Trophoblast cell (in vitro differentiated cells and primary cell): ENCODE measurements around the gene FBXL2.

Experiments used
- DNase-seq, 2 donors: peaks; one replicate each; pipeline ENCODE4 v3.0.0-alpha.2; 2016
- H2AFZ ChIP-seq: 2 replicates; pipeline ENCODE4 v1.6.1; 2013; ENCODE audit warnings: low read length, moderate library complexity, mild to moderate bottlenecking; ENCODE audit not compliant: insufficient read depth, poor library complexity
- H2AK5ac ChIP-seq: 2 replicates; pipeline ENCODE4 v1.6.1; 2013; ENCODE audit warnings: mild to moderate bottlenecking, low read length
- H2BK120ac ChIP-seq: 2 replicates; pipeline ENCODE4 v1.6.1; 2013; ENCODE audit warnings: low read length, mild to moderate bottlenecking, moderate library complexity; ENCODE audit not compliant: insufficient read depth, poor library complexity
- H2BK12ac ChIP-seq: 2 replicates; pipeline ENCODE4 v1.6.1; 2013; ENCODE audit warnings: mild to moderate bottlenecking, low read length, moderate library complexity
- H2BK5ac ChIP-seq: 2 replicates; pipeline ENCODE4 v1.6.1; 2013; ENCODE audit warnings: low read length, low read depth, moderate library complexity, mild to moderate bottlenecking; ENCODE audit not compliant: poor library complexity
- H3K14ac ChIP-seq: 2 replicates; pipeline ENCODE4 v1.6.1; 2013; ENCODE audit warnings: mild to moderate bottlenecking, low read length
- H3K18ac ChIP-seq: 2 replicates; pipeline ENCODE4 v1.6.1; 2013; ENCODE audit warnings: mild to moderate bottlenecking, low read length
- H3K23ac ChIP-seq: 2 replicates; pipeline ENCODE4 v1.6.1; 2013; ENCODE audit warnings: low read length
- H3K27ac ChIP-seq: 2 replicates; pipeline ENCODE4 v1.5.1; 2013; ENCODE audit warnings: low read depth, mild to moderate bottlenecking, inconsistent platforms, low read length, moderate library complexity
- H3K27me3 ChIP-seq: 2 replicates; pipeline ENCODE4 v1.6.1; 2013; ENCODE audit warnings: inconsistent platforms, mild to moderate bottlenecking, low read length, moderate library complexity; ENCODE audit not compliant: insufficient read depth
- H3K36me3 ChIP-seq, 2 experiments: 1 replicate in 1 of 2; 2 replicates in 1 of 2; pipeline ENCODE4 v1.6.1; 2013; ENCODE audit warnings: low read length in 2 of 2, mild to moderate bottlenecking in 2 of 2, moderate library complexity in 1 of 2; ENCODE audit not compliant: insufficient read depth in 2 of 2, control insufficient read depth in 1 of 2
- H3K4ac ChIP-seq: 2 replicates; pipeline ENCODE4 v1.6.1; 2013; ENCODE audit warnings: low read depth, mild to moderate bottlenecking, low read length, moderate library complexity
- H3K4me1 ChIP-seq, 2 experiments: 1 replicate in 1 of 2; 2 replicates in 1 of 2; pipeline ENCODE4 v1.6.1; 2013; ENCODE audit warnings: low read length in 2 of 2, mild to moderate bottlenecking in 2 of 2, moderate library complexity in 1 of 2; ENCODE audit not compliant: insufficient read depth in 2 of 2, control insufficient read depth in 1 of 2
- H3K4me2 ChIP-seq: 2 replicates; pipeline ENCODE4 v1.6.1; 2013; ENCODE audit warnings: inconsistent platforms, mild to moderate bottlenecking, low read length, moderate library complexity
- H3K4me3 ChIP-seq: 2 replicates; pipeline ENCODE4 v1.5.1; 2013; ENCODE audit warnings: mild to moderate bottlenecking, low read depth, low read length, inconsistent platforms
- H3K79me1 ChIP-seq: one replicate; pipeline ENCODE4 v1.6.1; 2013; ENCODE audit warnings: low read length
- H3K79me2 ChIP-seq: 2 replicates; pipeline ENCODE4 v1.6.1; 2013; ENCODE audit warnings: low read length, mild to moderate bottlenecking; ENCODE audit not compliant: control insufficient read depth, insufficient read depth, poor library complexity
- H3K9ac ChIP-seq: 2 replicates; pipeline ENCODE4 v1.6.1; 2013; ENCODE audit warnings: mild to moderate bottlenecking, low read length
- H3K9me3 ChIP-seq: 2 replicates; pipeline ENCODE4 v1.6.1; 2013; ENCODE audit warnings: low read depth, mild to moderate bottlenecking, control low read depth, inconsistent platforms, low read length; ENCODE audit not compliant: insufficient read depth
- H4K12ac ChIP-seq: 2 replicates; pipeline ENCODE4 v1.6.1; 2013; ENCODE audit warnings: low read depth, mild to moderate bottlenecking, low read length, moderate library complexity
- H4K8ac ChIP-seq: 2 replicates; pipeline ENCODE4 v1.6.1; 2013; ENCODE audit warnings: low read depth, mild to moderate bottlenecking, low read length, moderate library complexity
- H4K91ac ChIP-seq: one replicate; pipeline ENCODE4 v1.6.1; 2013; ENCODE audit warnings: low read depth, mild to moderate bottlenecking, low read length, moderate library complexity
- WGBS: extraction: QIAGEN DNeasy Blood & Tissue Kit; methylation state at CpG from one replicate; pipeline ENCODE4 v1.1.7; 2013; ENCODE audit warnings: missing lambda C conversion rate; ENCODE audit not compliant: insufficient read length, insufficient coverage; ENCODE audit errors: extremely low coverage; 5-methylcytosine and 5-hydroxymethylcytosine counted together

FBXL2 gene

GRCh38 chr3:33240261-33240660, 37.0 kb upstream of the FBXL2 start:
- Histone ChIP-seq H2BK12ac (no peak overlapping the region), H2AFZ (no peak overlapping the region), H3K9me3 (no peaks in the 10 kb centered on the region), H3K79me2 (no peaks in the 10 kb centered on the region), H3K4me2 (no peak overlapping the region), H3K9ac (no peak overlapping the region), H4K12ac (no peak overlapping the region), H4K91ac (no peak overlapping the region), H3K18ac (no peak overlapping the region), H3K4me3 (no peak overlapping the region), H3K23ac (no peak overlapping the region), H3K4me1 (no peaks in the 10 kb centered on the region), H3K4ac (no peak overlapping the region), H2BK5ac (no peak overlapping the region), H3K79me1 (no peaks in the 10 kb centered on the region), H2AK5ac (no peak overlapping the region), H3K27me3 (no peaks in the 10 kb centered on the region), H3K36me3 (no peaks in the 10 kb centered on the region), H3K27ac (no peak overlapping the region), H4K8ac (no peak overlapping the region), H3K14ac (no peak overlapping the region), H2BK120ac (no peak overlapping the region)
- WGBS = no CpG with 5 or more reads among the region's 1 CpG
- no peak for DNase-seq

- Histone ChIP-seq H3K9ac (no peak overlapping the region), H2BK5ac (no peak overlapping the region), H4K12ac (no peak overlapping the region), H2BK12ac (no peak overlapping the region), H2AK5ac (no peak overlapping the region), H3K79me2 (no peaks in the 10 kb centered on the region), H4K91ac (no peak overlapping the region), H2BK120ac (no peak overlapping the region), H3K27me3 (no peaks in the 10 kb centered on the region), H3K23ac (no peak overlapping the region), H3K14ac (no peak overlapping the region), H3K79me1 (no peaks in the 10 kb centered on the region), H3K4ac (no peak overlapping the region), H4K8ac (no peak overlapping the region), H3K4me1 (no peaks in the 10 kb centered on the region), H3K4me2 (no peak overlapping the region), H3K4me3 (no peak overlapping the region), H3K36me3 (no peaks in the 10 kb centered on the region), H3K18ac (no peak overlapping the region), H3K27ac (no peak overlapping the region), H2AFZ (no peak overlapping the region), H3K9me3 (no peaks in the 10 kb centered on the region)
- no peak for DNase-seq
Observed at GRCh38 chr3:33246786-33247185, 30.5 kb upstream of the FBXL2 start.

- no peak overlapping the region for H3K4ac ChIP-seq
- DNase-seq = no peak
- no CpG with 5 or more reads among the region's 1 CpG for WGBS
- H3K4me2 ChIP-seq = no peak overlapping the region
- no peak overlapping the region for H2AK5ac ChIP-seq
- no peaks in the 10 kb centered on the region for H3K79me1 ChIP-seq
- H4K8ac ChIP-seq = no peak overlapping the region
- H3K4me1 ChIP-seq = no peaks in the 10 kb centered on the region
- no peak overlapping the region for H2AFZ ChIP-seq
- H2BK120ac ChIP-seq = no peak overlapping the region
- no peak overlapping the region for H3K27ac ChIP-seq
- H3K36me3 ChIP-seq = no peaks in the 10 kb centered on the region
- H3K18ac ChIP-seq = no peak overlapping the region
- H4K12ac ChIP-seq = no peak overlapping the region
- no peak overlapping the region for H3K4me3 ChIP-seq
- no peak overlapping the region for H3K14ac ChIP-seq
- H2BK12ac ChIP-seq = no peak overlapping the region
- no peak overlapping the region for H2BK5ac ChIP-seq
- H3K79me2 ChIP-seq = no peaks in the 10 kb centered on the region
- H3K9me3 ChIP-seq = no peaks in the 10 kb centered on the region
- H3K9ac ChIP-seq = no peak overlapping the region
- no peak overlapping the region for H4K91ac ChIP-seq
- no peaks in the 10 kb centered on the region for H3K27me3 ChIP-seq
- H3K23ac ChIP-seq = no peak overlapping the region
Observed at GRCh38 chr3:33250712-33251111, 26.5 kb upstream of the FBXL2 start.

GRCh38 chr3:33256249-33256648, 21.0 kb upstream of the FBXL2 start:
- H3K9ac ChIP-seq = no peak overlapping the region
- no peak overlapping the region for H4K91ac ChIP-seq
- H3K14ac ChIP-seq = no peak overlapping the region
- H3K4me2 ChIP-seq = no peak overlapping the region
- no peak overlapping the region for H2BK5ac ChIP-seq
- no peaks in the 10 kb centered on the region for H3K9me3 ChIP-seq
- H3K4me1 ChIP-seq = no peaks in the 10 kb centered on the region
- no peaks in the 10 kb centered on the region for H3K36me3 ChIP-seq
- H3K4ac ChIP-seq = no peak overlapping the region
- H4K8ac ChIP-seq = no peak overlapping the region
- no peak overlapping the region for H2BK120ac ChIP-seq
- H3K18ac ChIP-seq = no peak overlapping the region
- no peak overlapping the region for H2BK12ac ChIP-seq
- H2AFZ ChIP-seq = no peak overlapping the region
- no peaks in the 10 kb centered on the region for H3K27me3 ChIP-seq
- WGBS = no CpG with 5 or more reads among the region's 2 CpGs
- no peaks in the 10 kb centered on the region for H3K79me2 ChIP-seq
- H3K79me1 ChIP-seq = no peaks in the 10 kb centered on the region
- no peak overlapping the region for H3K23ac ChIP-seq
- no peak overlapping the region for H3K4me3 ChIP-seq
- no peak overlapping the region for H3K27ac ChIP-seq
- no peak overlapping the region for H4K12ac ChIP-seq
- H2AK5ac ChIP-seq = no peak overlapping the region
- DNase-seq = no peak

GRCh38 chr3:33260104-33260503, 17.1 kb upstream of the FBXL2 start:
- H3K79me1 ChIP-seq = no peaks in the 10 kb centered on the region
- H4K12ac ChIP-seq = no peak overlapping the region
- H2BK12ac ChIP-seq = no peak overlapping the region
- DNase-seq = no peak
- no peaks in the 10 kb centered on the region for H3K4me1 ChIP-seq
- H3K27ac ChIP-seq = no peak overlapping the region
- no peak overlapping the region for H3K14ac ChIP-seq
- H3K79me2 ChIP-seq = no peaks in the 10 kb centered on the region
- no peak overlapping the region for H3K23ac ChIP-seq
- no peaks in the 10 kb centered on the region for H3K36me3 ChIP-seq
- no peak overlapping the region for H3K18ac ChIP-seq
- no peak overlapping the region for H3K4ac ChIP-seq
- H3K9me3 ChIP-seq = no peaks in the 10 kb centered on the region
- no peak overlapping the region for H3K9ac ChIP-seq
- H2BK120ac ChIP-seq = no peak overlapping the region
- no CpG with 5 or more reads among the region's 5 CpGs for WGBS
- no peak overlapping the region for H2AK5ac ChIP-seq
- H3K4me3 ChIP-seq = no peak overlapping the region
- H4K91ac ChIP-seq = no peak overlapping the region
- no peaks in the 10 kb centered on the region for H3K27me3 ChIP-seq
- H2BK5ac ChIP-seq = no peak overlapping the region
- no peak overlapping the region for H3K4me2 ChIP-seq
- H4K8ac ChIP-seq = no peak overlapping the region
- H2AFZ ChIP-seq = no peak overlapping the region
